SK-N-SH treated with all-trans-retinoic acid at 6 μM for 48 hours (cell line): Measurements from ENCODE around the gene KPNA2.

Experiments used
- ATAC-seq: fragments of 200-7000 bp; cut with Tn5 transposase; 3 replicates; pipeline ENCODE4 v1.9.1; 2020; ENCODE audit warnings: mild to moderate bottlenecking, moderate library complexity
- ARNTL ChIP-seq: fragments of 450-650 bp; formaldehyde crosslinking; IDR thresholded peaks from 2 replicates; pipeline ENCODE4 v1.5.0; 2020; ENCODE audit warnings: low read depth, mild to moderate bottlenecking, moderate library complexity, borderline replicate concordance
- BACH2 ChIP-seq: fragments of 250-450 bp; sonication (Bioruptor Pico); IDR thresholded peaks from 2 replicates; pipeline ENCODE4 v1.9.0; 2021; ENCODE audit warnings: mild to moderate bottlenecking, borderline replicate concordance
- CREB5 ChIP-seq: fragments of 250-450 bp; sonication (Bioruptor Pico); IDR thresholded peaks from 2 replicates; pipeline ENCODE4 v1.5.1; 2020; ENCODE audit warnings: low read depth, mild to moderate bottlenecking, moderate library complexity
- CSDC2 ChIP-seq: fragments of 250-450 bp; sonication (Bioruptor Pico); IDR thresholded peaks from 2 replicates; pipeline ENCODE4 v1.5.0; 2020; ENCODE audit warnings: mild to moderate bottlenecking, moderate library complexity
- CSRNP3 ChIP-seq: fragments of 250-450 bp; sonication (Bioruptor Pico); IDR thresholded peaks from 2 replicates; pipeline ENCODE4 v1.5.1; 2021; ENCODE audit warnings: mild to moderate bottlenecking, moderate library complexity
- ESRRG ChIP-seq: fragments of 250-450 bp; sonication (Bioruptor Pico); IDR thresholded peaks from 2 replicates; pipeline ENCODE4 v1.6.1; 2021; ENCODE audit warnings: mild to moderate bottlenecking
- GLIS3 ChIP-seq: fragments of 250-450 bp; sonication (Bioruptor Pico); IDR thresholded peaks from 2 replicates; pipeline ENCODE4 v1.5.0; 2020; ENCODE audit warnings: mild to moderate bottlenecking, moderate library complexity
- POU6F1 ChIP-seq: fragments of 250-450 bp; sonication (Bioruptor Pico); IDR thresholded peaks from 2 replicates; pipeline ENCODE4 v1.8.0; 2021; ENCODE audit warnings: low read depth, mild to moderate bottlenecking, moderate library complexity, borderline replicate concordance
- RARB ChIP-seq: fragments of 250-450 bp; sonication (Bioruptor Pico); IDR thresholded peaks from 2 replicates; pipeline ENCODE4 v1.8.0; 2021; ENCODE audit warnings: mild to moderate bottlenecking, moderate library complexity
- SNAI2 ChIP-seq: fragments of 250-450 bp; sonication (Bioruptor Pico); IDR thresholded peaks from 2 replicates; pipeline ENCODE4 v1.5.0; 2020; ENCODE audit warnings: mild to moderate bottlenecking, moderate library complexity
- TCF4 ChIP-seq: fragments of 250-450 bp; sonication (Bioruptor Pico); IDR thresholded peaks from 2 replicates; pipeline ENCODE4 v1.8.0; 2021; ENCODE audit warnings: mild to moderate bottlenecking, moderate library complexity, borderline replicate concordance
- TOX ChIP-seq: fragments of 250-450 bp; sonication (Bioruptor Pico); IDR thresholded peaks from 2 replicates; pipeline ENCODE4 v1.8.0; 2021; ENCODE audit warnings: mild to moderate bottlenecking, moderate library complexity, borderline replicate concordance
- ZFP3 ChIP-seq: fragments of 250-450 bp; sonication (Bioruptor Pico); IDR thresholded peaks from 2 replicates; pipeline ENCODE4 v1.5.0; 2020; ENCODE audit warnings: mild to moderate bottlenecking, moderate library complexity
- ZFP30 ChIP-seq: fragments of 450-650 bp; formaldehyde crosslinking; IDR thresholded peaks from 2 replicates; pipeline ENCODE4 v1.5.0; 2022; ENCODE audit warnings: mild to moderate bottlenecking, moderate library complexity
- ZNF565 ChIP-seq: fragments of 450-650 bp; formaldehyde crosslinking; conservative IDR thresholded peaks from 2 replicates; pipeline ENCODE4 v1.5.0; 2020; ENCODE audit warnings: low read depth, mild to moderate bottlenecking, moderate library complexity
- ZNF70 ChIP-seq: fragments of 450-650 bp; formaldehyde crosslinking; IDR thresholded peaks from 2 replicates; pipeline ENCODE4 v1.5.0; 2020; ENCODE audit warnings: mild to moderate bottlenecking, moderate library complexity
- TF ChIP-seq, protein P1 (sequence below): fragments of 250-450 bp; sonication (Bioruptor Pico); IDR thresholded peaks from 2 replicates; pipeline ENCODE4 v1.5.0; 2020; ENCODE audit warnings: mild to moderate bottlenecking, moderate library complexity
- TF ChIP-seq, protein P2 (sequence below): fragments of 250-450 bp; sonication (Bioruptor Pico); IDR thresholded peaks from 2 replicates; pipeline ENCODE4 v1.8.0; 2020; ENCODE audit warnings: mild to moderate bottlenecking, moderate library complexity, borderline replicate concordance

Gene KPNA2

GRCh38 chr17:68029512-68030215 lies 5.9 kb upstream of the KPNA2 start:
- TF ChIP-seq, protein P1, sequence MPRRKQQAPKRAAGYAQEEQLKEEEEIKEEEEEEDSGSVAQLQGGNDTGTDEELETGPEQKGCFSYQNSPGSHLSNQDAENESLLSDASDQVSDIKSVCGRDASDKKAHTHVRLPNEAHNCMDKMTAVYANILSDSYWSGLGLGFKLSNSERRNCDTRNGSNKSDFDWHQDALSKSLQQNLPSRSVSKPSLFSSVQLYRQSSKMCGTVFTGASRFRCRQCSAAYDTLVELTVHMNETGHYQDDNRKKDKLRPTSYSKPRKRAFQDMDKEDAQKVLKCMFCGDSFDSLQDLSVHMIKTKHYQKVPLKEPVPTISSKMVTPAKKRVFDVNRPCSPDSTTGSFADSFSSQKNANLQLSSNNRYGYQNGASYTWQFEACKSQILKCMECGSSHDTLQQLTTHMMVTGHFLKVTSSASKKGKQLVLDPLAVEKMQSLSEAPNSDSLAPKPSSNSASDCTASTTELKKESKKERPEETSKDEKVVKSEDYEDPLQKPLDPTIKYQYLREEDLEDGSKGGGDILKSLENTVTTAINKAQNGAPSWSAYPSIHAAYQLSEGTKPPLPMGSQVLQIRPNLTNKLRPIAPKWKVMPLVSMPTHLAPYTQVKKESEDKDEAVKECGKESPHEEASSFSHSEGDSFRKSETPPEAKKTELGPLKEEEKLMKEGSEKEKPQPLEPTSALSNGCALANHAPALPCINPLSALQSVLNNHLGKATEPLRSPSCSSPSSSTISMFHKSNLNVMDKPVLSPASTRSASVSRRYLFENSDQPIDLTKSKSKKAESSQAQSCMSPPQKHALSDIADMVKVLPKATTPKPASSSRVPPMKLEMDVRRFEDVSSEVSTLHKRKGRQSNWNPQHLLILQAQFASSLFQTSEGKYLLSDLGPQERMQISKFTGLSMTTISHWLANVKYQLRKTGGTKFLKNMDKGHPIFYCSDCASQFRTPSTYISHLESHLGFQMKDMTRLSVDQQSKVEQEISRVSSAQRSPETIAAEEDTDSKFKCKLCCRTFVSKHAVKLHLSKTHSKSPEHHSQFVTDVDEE = no peak
- TF ChIP-seq GLIS3 (CRISPR knock-in tag) (no peak), ZNF70 (no peak), CREB5 (CRISPR knock-in tag) (no peak), ZNF565 (CRISPR knock-in tag) (no peak), CSDC2 (CRISPR knock-in tag) (no peak), TCF4 (no peak), BACH2 (CRISPR knock-in tag) (no peak), ESRRG (no peak), POU6F1 (CRISPR knock-in tag) (no peak), TOX (CRISPR knock-in tag) (no peak), RARB (CRISPR knock-in tag) (no peak), CSRNP3 (CRISPR knock-in tag) (no peak), SNAI2 (CRISPR knock-in tag) (no peak), ZFP30 (no peak), ZFP3 (CRISPR knock-in tag) (no peak)
- TF ChIP-seq, protein P2, sequence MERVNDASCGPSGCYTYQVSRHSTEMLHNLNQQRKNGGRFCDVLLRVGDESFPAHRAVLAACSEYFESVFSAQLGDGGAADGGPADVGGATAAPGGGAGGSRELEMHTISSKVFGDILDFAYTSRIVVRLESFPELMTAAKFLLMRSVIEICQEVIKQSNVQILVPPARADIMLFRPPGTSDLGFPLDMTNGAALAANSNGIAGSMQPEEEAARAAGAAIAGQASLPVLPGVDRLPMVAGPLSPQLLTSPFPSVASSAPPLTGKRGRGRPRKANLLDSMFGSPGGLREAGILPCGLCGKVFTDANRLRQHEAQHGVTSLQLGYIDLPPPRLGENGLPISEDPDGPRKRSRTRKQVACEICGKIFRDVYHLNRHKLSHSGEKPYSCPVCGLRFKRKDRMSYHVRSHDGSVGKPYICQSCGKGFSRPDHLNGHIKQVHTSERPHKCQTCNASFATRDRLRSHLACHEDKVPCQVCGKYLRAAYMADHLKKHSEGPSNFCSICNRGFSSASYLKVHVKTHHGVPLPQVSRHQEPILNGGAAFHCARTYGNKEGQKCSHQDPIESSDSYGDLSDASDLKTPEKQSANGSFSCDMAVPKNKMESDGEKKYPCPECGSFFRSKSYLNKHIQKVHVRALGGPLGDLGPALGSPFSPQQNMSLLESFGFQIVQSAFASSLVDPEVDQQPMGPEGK (CRISPR knock-in tag) = no peak
- no peak for ATAC-seq

- no peak for TF ChIP-seq ZNF70
- TF ChIP-seq, protein P2 (CRISPR knock-in tag) = no peak
- TF ChIP-seq TCF4 = no peak
- ATAC-seq = peak; percentile 53
Observed at GRCh38 chr17:68033636-68034451, 1.7 kb upstream of the KPNA2 start.

DNA sequence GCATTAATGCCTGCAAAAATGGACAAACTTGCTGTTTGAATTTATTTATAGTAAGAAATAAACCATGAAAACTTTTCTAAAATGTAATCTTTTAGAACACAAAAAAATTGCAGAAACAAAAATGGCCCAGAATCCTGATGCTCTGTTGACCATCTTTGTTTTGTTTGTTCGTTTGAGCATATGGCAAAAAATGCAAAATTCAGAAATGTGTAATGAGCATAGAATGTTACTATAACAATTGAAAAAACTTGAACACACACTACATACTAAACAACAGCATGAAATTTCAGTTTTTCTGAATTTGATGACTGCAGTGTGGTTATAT lies 1.1 kb upstream of the KPNA2 start:
- no peak for ATAC-seq
- TF ChIP-seq ARNTL = no peak
- TF ChIP-seq CSDC2 (CRISPR knock-in tag) = no peak
- TF ChIP-seq RARB (CRISPR knock-in tag) = no peak
- no peak for TF ChIP-seq ZFP30
